Neural cell (in vitro differentiated cells): ENCODE data around the gene PARL. TPM values are rescaled to one million over a fixed set of nuclear protein-coding genes. Genes with fewer than 3 reads are reported as not detected.

Experiments
- H2AFZ ChIP-seq: fragments of 200-600, 300-800 bp; sonication (generic), shearing (Covaris generic); 2 replicates; pipeline ENCODE4 v1.6.0; 2014; ENCODE audit warnings: low read depth, mild to moderate bottlenecking, antibody characterized with exemption, low read length, moderate library complexity
- H3F3A ChIP-seq: fragments of 200-600 bp; shearing (Covaris generic); 2 replicates; pipeline ENCODE4 v1.6.1; 2016; ENCODE audit warnings: mild to moderate bottlenecking, moderate library complexity, mixed read lengths, antibody characterized with exemption, low read length; ENCODE audit not compliant: insufficient read depth, poor library complexity, severe bottlenecking
- H3K27ac ChIP-seq: fragments of 200-600, 300-800 bp; sonication (generic), shearing (Covaris generic); 2 replicates; pipeline ENCODE4 v1.5.1; 2014; ENCODE audit warnings: mild to moderate bottlenecking, low read length, moderate library complexity
- H3K27me3 ChIP-seq: fragments of 300-800, 200-600 bp; sonication (generic), shearing (Covaris generic); 2 replicates; pipeline ENCODE4 v1.6.0; 2014; ENCODE audit warnings: mild to moderate bottlenecking, low read depth, low read length, moderate library complexity; ENCODE audit not compliant: insufficient read depth
- H3K36me3 ChIP-seq: fragments of 300-800, 200-600 bp; sonication (generic), shearing (Covaris generic); 2 replicates; pipeline ENCODE4 v1.5.1; 2014; ENCODE audit warnings: mild to moderate bottlenecking, antibody characterized with exemption, low read length, moderate library complexity; ENCODE audit not compliant: insufficient read depth
- H3K4me2 ChIP-seq: fragments of 300-800, 200-600 bp; sonication (generic), shearing (Covaris generic); 2 replicates; pipeline ENCODE4 v1.6.0; 2014; ENCODE audit warnings: mild to moderate bottlenecking, low read length
- H3K4me3 ChIP-seq: fragments of 300-800, 200-600 bp; sonication (generic), shearing (Covaris generic); 2 replicates; pipeline ENCODE4 v1.5.1; 2014; ENCODE audit warnings: mild to moderate bottlenecking, low read length, moderate library complexity
- H3K79me2 ChIP-seq: fragments of 200-600 bp; shearing (Covaris generic); replicated peaks from 2 replicates; pipeline ENCODE4 v1.6.0; 2014; ENCODE audit warnings: mild to moderate bottlenecking, low read length, moderate library complexity; ENCODE audit not compliant: insufficient read depth
- H3K9ac ChIP-seq: fragments of 300-800, 200-600 bp; sonication (generic), shearing (Covaris generic); 2 replicates; pipeline ENCODE4 v1.6.1; 2016; ENCODE audit warnings: mild to moderate bottlenecking, low read length, mixed read lengths
- H3K9me2 ChIP-seq: fragments of 200-600 bp; shearing (Covaris generic); 2 replicates; pipeline ENCODE4 v1.6.1; 2016; ENCODE audit warnings: mild to moderate bottlenecking, low read length, mixed read lengths; ENCODE audit not compliant: insufficient read depth
- H3K9me3 ChIP-seq: fragments of 200-600, 300-800 bp; sonication (generic), shearing (Covaris generic); 2 replicates; pipeline ENCODE4 v1.6.1; 2016; ENCODE audit warnings: mild to moderate bottlenecking, mixed run types, low read length, moderate library complexity, mixed read lengths
- H4K20me1 ChIP-seq: fragments of 200-600 bp; shearing (Covaris generic); 2 replicates; pipeline ENCODE4 v1.6.1; 2016; ENCODE audit warnings: mild to moderate bottlenecking, mixed run types; ENCODE audit not compliant: insufficient read depth
- CTCF ChIP-seq: fragments of 450-650 bp; IDR thresholded peaks from 2 replicates; pipeline ENCODE4 v1.5.1; 2014; ENCODE audit warnings: antibody characterized with exemption, mild to moderate bottlenecking, moderate library complexity; ENCODE audit not compliant: poor library complexity, severe bottlenecking
- EP300 ChIP-seq: fragments of 450-650 bp; conservative IDR thresholded peaks from 2 replicates; pipeline ENCODE4 v1.6.1; 2014; ENCODE audit warnings: antibody characterized with exemption, mild to moderate bottlenecking, moderate library complexity; ENCODE audit not compliant: poor library complexity, severe bottlenecking
- EZH2 ChIP-seq: fragments of 200-600, 300-800 bp; shearing (Covaris generic), sonication (generic); IDR thresholded peaks from 2 replicates; pipeline ENCODE4 v1.6.1; 2014; ENCODE audit warnings: antibody characterized with exemption, low read length, borderline replicate concordance, mild to moderate bottlenecking; ENCODE audit not compliant: insufficient read depth, poor library complexity, severe bottlenecking
- MXI1 ChIP-seq: fragments of 450-650 bp; conservative IDR thresholded peaks from 2 replicates; pipeline ENCODE4 v1.6.1; 2014; ENCODE audit warnings: antibody characterized with exemption, mild to moderate bottlenecking; ENCODE audit not compliant: poor library complexity, severe bottlenecking
- POLR2AphosphoS5 ChIP-seq: IDR thresholded peaks from 2 replicates; pipeline ENCODE4 v1.6.1; 2012
- RAD21 ChIP-seq: fragments of 450-650 bp; conservative IDR thresholded peaks from 2 replicates; pipeline ENCODE4 v1.6.1; 2014; ENCODE audit warnings: antibody characterized with exemption, mild to moderate bottlenecking, moderate library complexity
- REST ChIP-seq: IDR thresholded peaks from 2 replicates; pipeline ENCODE4 v1.6.1; 2012; ENCODE audit warnings: borderline replicate concordance
- SMC3 ChIP-seq: fragments of 450-650 bp; conservative IDR thresholded peaks from 2 replicates; pipeline ENCODE4 v1.6.1; 2014; ENCODE audit warnings: antibody characterized with exemption, mild to moderate bottlenecking, moderate library complexity; ENCODE audit not compliant: poor library complexity
- TAF1 ChIP-seq: IDR thresholded peaks from 2 replicates; pipeline ENCODE4 v1.6.1; 2012; ENCODE audit warnings: low read depth
- polyA plus RNA-seq: library from polyadenylated mRNA; depleted of rRNA; stranded (reverse); fragments of >200 nt; gene quantifications from 2 replicates; pipeline ENCODE4 v1.2.3, GENCODE V29; 2014

PARL gene
- polyA plus RNA-seq, 1 donor from 2014 or later = 59.2 TPM

DNA sequence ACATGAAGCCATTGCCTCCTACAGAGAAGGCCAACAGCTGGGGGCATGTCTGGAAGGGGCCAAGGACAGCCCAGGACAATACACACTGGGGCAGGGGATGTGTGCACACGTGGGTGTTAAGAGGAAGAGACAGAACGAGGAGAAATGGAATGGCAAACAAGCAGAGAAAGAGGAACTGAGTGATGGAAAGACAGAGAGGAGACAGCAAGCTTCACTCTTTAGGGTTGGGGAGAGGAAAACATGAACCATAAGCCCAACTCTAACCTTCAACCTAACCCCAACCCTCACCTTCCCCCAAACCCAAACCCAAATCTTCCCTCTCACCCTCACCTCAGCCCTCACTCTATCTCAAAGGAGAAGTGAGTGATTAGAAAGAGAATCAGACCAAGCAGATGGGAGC is 11.9 kb upstream of the PARL start:
- H2AFZ ChIP-seq = no peak overlapping the region
- no peak for TF ChIP-seq SMC3
- TF ChIP-seq REST = no peak
- no peak for TF ChIP-seq TAF1
- no peak for TF ChIP-seq CTCF
- no peak for TF ChIP-seq EZH2
- TF ChIP-seq POLR2AphosphoS5 = no peak
- no peak for TF ChIP-seq EP300
- TF ChIP-seq MXI1 = no peak
- no peak for TF ChIP-seq RAD21

GRCh38 chr3:183896184-183896583 is 11.5 kb upstream of the PARL start:
- Histone ChIP-seq H3K9ac (no peak overlapping the region), H3K9me3 (no peaks in the 10 kb centered on the region), H3K4me2 (no peak overlapping the region), H3K4me3 (no peak overlapping the region), H3K79me2 (no peaks in the 10 kb centered on the region), H3K36me3 (no peaks in the 10 kb centered on the region), H3K27ac (no peak overlapping the region), H3K27me3 (no peaks in the 10 kb centered on the region), H4K20me1 (no peaks in the 10 kb centered on the region), H3F3A (no peaks in the 10 kb centered on the region), H2AFZ (no peak overlapping the region), H3K9me2 (no peaks in the 10 kb centered on the region)
- no peak for TF ChIP-seq SMC3
- no peak for TF ChIP-seq POLR2AphosphoS5
- TF ChIP-seq EZH2 = no peak
- no peak for TF ChIP-seq TAF1
- TF ChIP-seq RAD21 = no peak
- no peak for TF ChIP-seq CTCF
- no peak for TF ChIP-seq MXI1
- no peak for TF ChIP-seq EP300
- no peak for TF ChIP-seq REST

More for the DNA sequence above, 11.9 kb upstream of the PARL start:
- H3K9ac ChIP-seq = no peak overlapping the region
- H3K9me2 ChIP-seq = no peaks in the 10 kb centered on the region
- H3K79me2 ChIP-seq = no peaks in the 10 kb centered on the region
- H3K27ac ChIP-seq = no peak overlapping the region
- H3K27me3 ChIP-seq = no peaks in the 10 kb centered on the region
- H3K4me3 ChIP-seq = no peak overlapping the region
- no peaks in the 10 kb centered on the region for H3F3A ChIP-seq
- no peaks in the 10 kb centered on the region for H3K9me3 ChIP-seq
- no peaks in the 10 kb centered on the region for H3K36me3 ChIP-seq
- H3K4me2 ChIP-seq = no peak overlapping the region
- H4K20me1 ChIP-seq = no peaks in the 10 kb centered on the region
